Measurements from ENCODE around the gene OR6C76.

Gene OR6C76

GRCh38 chr12:55469291-55469690 is 43.2 kb downstream of the OR6C76 start:
- H3K9ac ChIP-seq (ENCODE audit: low read length) = no peak overlapping the region
- H3K14ac ChIP-seq (ENCODE audit: low read length) = no peak overlapping the region
- no peak overlapping the region for H3K4me3 ChIP-seq (ENCODE audit: low read depth, low read length)
- no peaks in the 10 kb centered on the region for H3K4me1 ChIP-seq (ENCODE audit: control insufficient read depth in 1 of 2, insufficient read depth in 2 of 2, low read length in 2 of 2)
- H4K8ac ChIP-seq (ENCODE audit: low read depth, low read length) = no peak overlapping the region
- H2BK120ac ChIP-seq (ENCODE audit: insufficient read depth, low read length, poor library complexity) = no peak overlapping the region
- H3K9me3 ChIP-seq (ENCODE audit: insufficient read depth, low read depth, low read length) = no peaks in the 10 kb centered on the region
- WGBS (ENCODE audit: extremely low coverage, insufficient coverage, insufficient read length) = no CpG with 5 or more reads among the region's 2 CpGs
- H3K27me3 ChIP-seq (ENCODE audit: insufficient read depth, low read length) = no peaks in the 10 kb centered on the region
- H3K23ac ChIP-seq (ENCODE audit: low read length) = no peak overlapping the region
- no peak overlapping the region for H3K4me2 ChIP-seq (ENCODE audit: low read length)
- no peaks in the 10 kb centered on the region for H3K79me1 ChIP-seq (ENCODE audit: low read length)
- no peak overlapping the region for H2AFZ ChIP-seq (ENCODE audit: insufficient read depth, low read length, poor library complexity)
- H2AK5ac ChIP-seq (ENCODE audit: low read length) = no peak overlapping the region
- no peak overlapping the region for H4K12ac ChIP-seq (ENCODE audit: low read depth, low read length)
- H3K36me3 ChIP-seq (ENCODE audit: control insufficient read depth in 1 of 2, insufficient read depth in 2 of 2, low read length in 2 of 2) = no peaks in the 10 kb centered on the region
- H3K79me2 ChIP-seq (ENCODE audit: control insufficient read depth, insufficient read depth, low read length, poor library complexity) = no peaks in the 10 kb centered on the region
- H3K4ac ChIP-seq (ENCODE audit: low read depth, low read length) = no peak overlapping the region
- H2BK5ac ChIP-seq (ENCODE audit: low read depth, low read length, poor library complexity) = no peak overlapping the region
- no peak for DNase-seq
- H4K91ac ChIP-seq (ENCODE audit: low read depth, low read length) = no peak overlapping the region
- H3K27ac ChIP-seq (ENCODE audit: low read depth, low read length) = no peak overlapping the region
- H3K18ac ChIP-seq (ENCODE audit: low read length) = no peak overlapping the region
- no peak overlapping the region for H2BK12ac ChIP-seq (ENCODE audit: low read length)

- Histone ChIP-seq H3K36me3 (ENCODE audit: control insufficient read depth in 1 of 2, insufficient read depth in 2 of 2, low read length in 2 of 2) (no peaks in the 10 kb centered on the region), H3K9me3 (ENCODE audit: insufficient read depth, low read depth, low read length) (no peaks in the 10 kb centered on the region), H3K27me3 (ENCODE audit: insufficient read depth, low read length) (no peaks in the 10 kb centered on the region), H4K91ac (ENCODE audit: low read depth, low read length) (no peak within 1 kb of the TSS), H3K18ac (ENCODE audit: low read length) (no peak within 1 kb of the TSS), H2AK5ac (ENCODE audit: low read length) (no peak within 1 kb of the TSS), H3K4me2 (ENCODE audit: low read length) (no peak within 1 kb of the TSS), H3K79me1 (ENCODE audit: low read length) (no peaks in the 10 kb centered on the region), H4K8ac (ENCODE audit: low read depth, low read length) (no peak within 1 kb of the TSS), H3K23ac (ENCODE audit: low read length) (no peak within 1 kb of the TSS), H3K4me3 (ENCODE audit: low read depth, low read length) (no peak within 1 kb of the TSS), H2AFZ (ENCODE audit: insufficient read depth, low read length, poor library complexity) (no peak within 1 kb of the TSS), H2BK120ac (ENCODE audit: insufficient read depth, low read length, poor library complexity) (no peak within 1 kb of the TSS), H3K79me2 (ENCODE audit: control insufficient read depth, insufficient read depth, low read length, poor library complexity) (no peaks in the 10 kb centered on the region), H3K4me1 (ENCODE audit: control insufficient read depth in 1 of 2, insufficient read depth in 2 of 2, low read length in 2 of 2) (no peaks in the 10 kb centered on the region), H4K12ac (ENCODE audit: low read depth, low read length) (no peak within 1 kb of the TSS), H3K14ac (ENCODE audit: low read length) (no peak within 1 kb of the TSS), H3K4ac (ENCODE audit: low read depth, low read length) (no peak within 1 kb of the TSS), H2BK12ac (ENCODE audit: low read length) (no peak within 1 kb of the TSS), H3K9ac (ENCODE audit: low read length) (no peak within 1 kb of the TSS), H2BK5ac (ENCODE audit: low read depth, low read length, poor library complexity) (no peak within 1 kb of the TSS), H3K27ac (ENCODE audit: low read depth, low read length) (no peak within 1 kb of the TSS)
- WGBS (ENCODE audit: extremely low coverage, insufficient coverage, insufficient read length) = no CpG with 5 or more reads among the region's 3 CpGs
- DNase-seq = peak; percentile 1 to 44
Observed at GRCh38 chr12:55470088-55470829, 44.2 kb downstream of the OR6C76 start, which contains the start of gene OR6C70. Gene OR6C70 (minus strand): TSS chr12:55470138. CDS start chr12:55470138, 0 bp downstream.

- Histone ChIP-seq H3K27me3 (ENCODE audit: insufficient read depth, low read length) (no peaks in the 10 kb centered on the region), H3K36me3 (ENCODE audit: control insufficient read depth in 1 of 2, insufficient read depth in 2 of 2, low read length in 2 of 2) (no peaks in the 10 kb centered on the region), H2BK12ac (ENCODE audit: low read length) (no peak overlapping the region), H3K4me1 (ENCODE audit: control insufficient read depth in 1 of 2, insufficient read depth in 2 of 2, low read length in 2 of 2) (no peaks in the 10 kb centered on the region), H3K79me2 (ENCODE audit: control insufficient read depth, insufficient read depth, low read length, poor library complexity) (no peaks in the 10 kb centered on the region), H3K23ac (ENCODE audit: low read length) (no peak overlapping the region), H3K4me3 (ENCODE audit: low read depth, low read length) (no peak overlapping the region), H4K91ac (ENCODE audit: low read depth, low read length) (no peak overlapping the region), H2BK120ac (ENCODE audit: insufficient read depth, low read length, poor library complexity) (no peak overlapping the region), H3K4ac (ENCODE audit: low read depth, low read length) (no peak overlapping the region), H3K4me2 (ENCODE audit: low read length) (no peak overlapping the region), H3K14ac (ENCODE audit: low read length) (no peak overlapping the region), H2AFZ (ENCODE audit: insufficient read depth, low read length, poor library complexity) (no peak overlapping the region), H3K9ac (ENCODE audit: low read length) (no peak overlapping the region), H3K9me3 (ENCODE audit: insufficient read depth, low read depth, low read length) (no peaks in the 10 kb centered on the region), H2BK5ac (ENCODE audit: low read depth, low read length, poor library complexity) (no peak overlapping the region), H3K18ac (ENCODE audit: low read length) (no peak overlapping the region), H2AK5ac (ENCODE audit: low read length) (no peak overlapping the region), H3K79me1 (ENCODE audit: low read length) (no peaks in the 10 kb centered on the region), H3K27ac (ENCODE audit: low read depth, low read length) (no peak overlapping the region), H4K12ac (ENCODE audit: low read depth, low read length) (no peak overlapping the region), H4K8ac (ENCODE audit: low read depth, low read length) (no peak overlapping the region)
- no peak for DNase-seq
- WGBS (ENCODE audit: extremely low coverage, insufficient coverage, insufficient read length) = no CpG with 5 or more reads among the region's 1 CpG
Observed at GRCh38 chr12:55472264-55472663, 46.2 kb downstream of the OR6C76 start.
